GM12878 (cell line): ENCODE measurements around the gene DIP2C. TPM values are rescaled to one million over a fixed set of nuclear protein-coding genes. Genes with fewer than 3 reads are reported as not detected.

Source experiments
- ATAC-seq: fragments of 200-7000 bp; cut with Tn5 transposase; 3 replicates; pipeline ENCODE4 v1.9.1; 2020; ENCODE audit warnings: mild to moderate bottlenecking, moderate library complexity
- BruUV-seq: library from RNA; stranded (reverse); fragments of 400-500 nt; replicated peaks from 2 replicates; lab custom pipeline; 2021; lab: Mats Ljungman, UMichigan
- CTCF ChIA-PET: fragments of 300-600 bp; sonication (Branson Sonifier 250); formaldehyde crosslinking; extraction: SDS; loops from one replicate; lab custom pipeline; 2021; ENCODE audit warnings: inconsistent platforms; lab: Yijun Ruan, JAX
- POLR2A ChIA-PET: fragments of 350-600 bp; formaldehyde crosslinking; extraction: SDS; loops from one replicate; lab custom pipeline; 2021; ENCODE audit warnings: inconsistent platforms; lab: Charles Lee
- RAD21 ChIA-PET: fragments of 300-600 bp; sonication (Branson Sonifier 250); formaldehyde crosslinking; loops from one replicate; lab custom pipeline; 2023; ENCODE audit warnings: antibody characterized with exemption; ENCODE audit not compliant: unreplicated experiment; lab: Charles Lee
- SMC1A ChIA-PET: fragments of 300-600 bp; sonication (Branson Sonifier 250); formaldehyde crosslinking; loops from one replicate; lab custom pipeline; 2023; ENCODE audit not compliant: unreplicated experiment, uncharacterized antibody; lab: Charles Lee
- DNase-seq: peaks from one replicate; pipeline ENCODE4 v3.0.0-alpha.2; 2011; ENCODE audit warnings: low read depth, low spot score
- FAIRE-seq: peaks from 3 replicates; lab custom pipeline; 2011; peaks lifted over from hg19 to GRCh38; lab: Jason Lieb, UNC
- H2AFZ ChIP-seq: 2 replicates; pipeline ENCODE4 v1.6.0; 2011; ENCODE audit warnings: low read depth, low read length, control low read depth; ENCODE audit not compliant: control insufficient read depth
- H3K27ac ChIP-seq: 2 replicates; pipeline ENCODE4 v1.5.1; 2011; ENCODE audit warnings: control low read depth; ENCODE audit not compliant: control insufficient read depth, insufficient read depth
- H3K27me3 ChIP-seq, 2 experiments: replicated peaks in 1 of 2; 2 replicates each; pipeline versions ENCODE4 v1.6.0 to v1.6.1; 2011; ENCODE audit warnings: low read length in 1 of 2; ENCODE audit not compliant: control insufficient read depth in 2 of 2, insufficient read depth in 2 of 2
- H3K36me3 ChIP-seq, 2 experiments: 2 replicates each; pipeline ENCODE4 v1.5.1; 2011; ENCODE audit warnings: low read length in 1 of 2; ENCODE audit not compliant: control insufficient read depth in 2 of 2, insufficient read depth in 2 of 2
- H3K4me1 ChIP-seq: 2 replicates; pipeline ENCODE4 v1.6.1; 2011; ENCODE audit warnings: mild to moderate bottlenecking, low read length, moderate library complexity, mixed read lengths; ENCODE audit not compliant: control insufficient read depth, insufficient read depth
- H3K4me2 ChIP-seq: 2 replicates; pipeline ENCODE4 v1.6.0; 2011; ENCODE audit warnings: control low read depth; ENCODE audit not compliant: control insufficient read depth, insufficient read depth
- H3K4me3 ChIP-seq: fragments of 200-600 bp; sonication (generic); 2 replicates; pipeline ENCODE4 v1.5.1; 2016
- H3K79me2 ChIP-seq: 2 replicates; pipeline ENCODE4 v1.6.0; 2011; ENCODE audit warnings: low read length; ENCODE audit not compliant: control insufficient read depth, insufficient read depth
- H3K9ac ChIP-seq: 2 replicates; pipeline ENCODE4 v1.8.0; 2011; ENCODE audit warnings: low read length, control low read depth, mixed read lengths; ENCODE audit not compliant: control insufficient read depth, insufficient read depth
- H3K9me3 ChIP-seq: replicated peaks from 3 replicates; pipeline ENCODE4 v1.5.1; 2011; ENCODE audit warnings: mild to moderate bottlenecking, low read length; ENCODE audit not compliant: control insufficient read depth, insufficient read depth
- H4K20me1 ChIP-seq: 2 replicates; pipeline ENCODE4 v1.6.0; 2011; ENCODE audit not compliant: control insufficient read depth, insufficient read depth
- CBFB ChIP-seq: IDR thresholded peaks from 2 replicates; pipeline ENCODE4 v1.6.1; 2016; ENCODE audit warnings: antibody characterized with exemption, low read depth
- CHD4 ChIP-seq: fragments of 200-600 bp; sonication (generic); IDR thresholded peaks from 2 replicates; pipeline ENCODE4 v1.6.1; 2016; ENCODE audit warnings: mild to moderate bottlenecking
- EED ChIP-seq: sonication (generic); IDR thresholded peaks from 2 replicates; pipeline ENCODE4 v1.6.1; 2016; ENCODE audit warnings: antibody characterized with exemption, low read depth
- HDAC2 ChIP-seq: fragments of 200-600 bp; sonication (generic); IDR thresholded peaks from 2 replicates; pipeline ENCODE4 v1.6.1; 2017
- HDAC6 ChIP-seq: fragments of 200-600 bp; sonication (generic); IDR thresholded peaks from one replicate; pipeline ENCODE4 v1.8.0; 2017; ENCODE audit warnings: antibody characterized with exemption; ENCODE audit not compliant: unreplicated experiment
- IKZF1 ChIP-seq: fragments of 450-650 bp; conservative IDR thresholded peaks from 2 replicates; pipeline ENCODE4 v1.6.1; 2017; ENCODE audit warnings: antibody characterized with exemption, mild to moderate bottlenecking
- IRF4 ChIP-seq: IDR thresholded peaks from 2 replicates; pipeline ENCODE4 v1.6.1; 2011; ENCODE audit warnings: low read depth, low read length
- MTA2 ChIP-seq: fragments of 450-650 bp; IDR thresholded peaks from 2 replicates; pipeline ENCODE4 v1.6.1; 2016; ENCODE audit warnings: low read depth, mild to moderate bottlenecking, moderate library complexity
- MYC ChIP-seq: IDR thresholded peaks from 2 replicates; pipeline ENCODE4 v1.6.1; 2011; ENCODE audit warnings: mild to moderate bottlenecking, low read length, moderate library complexity, inconsistent platforms; ENCODE audit not compliant: insufficient read depth, insufficient replicate concordance, insufficient read length, severe bottlenecking
- NFYB ChIP-seq: IDR thresholded peaks from 2 replicates; pipeline ENCODE4 v1.6.1; 2011; ENCODE audit warnings: low read depth, mild to moderate bottlenecking, low read length, improper control_type of control experiment, moderate library complexity; ENCODE audit not compliant: insufficient read depth
- NR2C2 ChIP-seq: IDR thresholded peaks from 2 replicates; pipeline ENCODE4 v1.6.1; 2011; ENCODE audit warnings: borderline replicate concordance, low read depth; ENCODE audit not compliant: control insufficient read depth, insufficient read length
- POU2F2 ChIP-seq: IDR thresholded peaks from 3 replicates; pipeline ENCODE4 v1.6.1; 2011; ENCODE audit warnings: low read depth, mild to moderate bottlenecking, low read length, borderline replicate concordance
- SMC3 ChIP-seq: IDR thresholded peaks from 2 replicates; pipeline ENCODE4 v1.6.1; 2011; ENCODE audit warnings: low read length, improper control_type of control experiment, borderline replicate concordance
- TAF1 ChIP-seq: IDR thresholded peaks from 2 replicates; pipeline ENCODE4 v1.6.1; 2011; ENCODE audit warnings: mild to moderate bottlenecking, low read depth, low read length, borderline replicate concordance
- TCF12 ChIP-seq: IDR thresholded peaks from 2 replicates; pipeline ENCODE4 v1.6.1; 2011; ENCODE audit warnings: low read depth, mild to moderate bottlenecking, low read length
- TCF3 ChIP-seq: IDR thresholded peaks from 2 replicates; pipeline ENCODE4 v1.6.1; 2012; ENCODE audit warnings: low read depth, mild to moderate bottlenecking, low read length, borderline replicate concordance; ENCODE audit not compliant: insufficient read depth
- WGBS: methylation state at CpG from one replicate; pipeline ENCODE4 v1.1.6; 2016; ENCODE audit warnings: low lambda C conversion rate; ENCODE audit not compliant: insufficient replicate concordance, insufficient coverage; ENCODE audit errors: missing lambda C conversion rate; 5-methylcytosine and 5-hydroxymethylcytosine counted together
- in situ Hi-C: fragments of 300-500 bp; cut with MboI; formaldehyde crosslinking; loops from 9 replicates; pipeline ENCODE4 v1.14.3; 2018; ENCODE audit warnings: mixed read lengths
- intact Hi-C: fragments of 100-400 bp; cut with micrococcal nuclease; formaldehyde crosslinking; loops from one replicate; pipeline ENCODE4 v1.14.2; 2022; ENCODE audit not compliant: unreplicated experiment
- polyA plus RNA-seq, 11 experiments: library from polyadenylated mRNA; depleted of rRNA in 4 of 11; unstranded in 6 of 11; stranded (reverse) in 5 of 11; fragments of >200 nt; fragmentation: Nextera tagmentation in 4 of 11; fragmentation: Illumina TruSeq in 1 of 11; extraction: Ambion mirVana in 4 of 11; extraction: Trizol in 1 of 11; gene quantifications; 1 replicate in 1 of 11; 2 replicates in 10 of 11; pipeline versions ENCODE4 v1.2.1 to v1.2.3, GENCODE V29; 2011 to 2016; ENCODE audit warnings: inconsistent platforms in 2 of 11, missing spikeins in 2 of 11, low read depth in 1 of 11
- total RNA-seq, 4 experiments: library from RNA; depleted of rRNA in 3 of 4; stranded (reverse); fragments of >200 nt in 3 of 4; fragmentation: Illumina TruSeq in 1 of 4; extraction: Trizol in 1 of 4; gene quantifications; 2 replicates each; pipeline versions ENCODE4 v1.2.1 to v1.2.3, GENCODE V29; 2013 to 2021
- TF ChIP-seq, protein P1 (sequence below): fragments of 450-650 bp; IDR thresholded peaks from 2 replicates; pipeline ENCODE4 v1.6.1; 2016; ENCODE audit warnings: mild to moderate bottlenecking
- TF ChIP-seq, protein P2 (sequence below): fragments of 450-650 bp; conservative IDR thresholded peaks from 2 replicates; pipeline ENCODE4 v1.6.1; 2017; ENCODE audit warnings: mild to moderate bottlenecking, moderate library complexity
- TF ChIP-seq, protein P3 (sequence below): fragments of 150-350 bp; IDR thresholded peaks from 2 replicates; pipeline ENCODE4 v1.6.1; 2014; ENCODE audit warnings: mild to moderate bottlenecking, low read depth, low read length

The DIP2C gene
- total and polyA plus RNA-seq, 10 of the 15 experiments (the other 5 are each of a cell fraction or from before 2014, with no cell fraction given), result 0.01 to 0.10 (median 0.06) TPM

DNA sequence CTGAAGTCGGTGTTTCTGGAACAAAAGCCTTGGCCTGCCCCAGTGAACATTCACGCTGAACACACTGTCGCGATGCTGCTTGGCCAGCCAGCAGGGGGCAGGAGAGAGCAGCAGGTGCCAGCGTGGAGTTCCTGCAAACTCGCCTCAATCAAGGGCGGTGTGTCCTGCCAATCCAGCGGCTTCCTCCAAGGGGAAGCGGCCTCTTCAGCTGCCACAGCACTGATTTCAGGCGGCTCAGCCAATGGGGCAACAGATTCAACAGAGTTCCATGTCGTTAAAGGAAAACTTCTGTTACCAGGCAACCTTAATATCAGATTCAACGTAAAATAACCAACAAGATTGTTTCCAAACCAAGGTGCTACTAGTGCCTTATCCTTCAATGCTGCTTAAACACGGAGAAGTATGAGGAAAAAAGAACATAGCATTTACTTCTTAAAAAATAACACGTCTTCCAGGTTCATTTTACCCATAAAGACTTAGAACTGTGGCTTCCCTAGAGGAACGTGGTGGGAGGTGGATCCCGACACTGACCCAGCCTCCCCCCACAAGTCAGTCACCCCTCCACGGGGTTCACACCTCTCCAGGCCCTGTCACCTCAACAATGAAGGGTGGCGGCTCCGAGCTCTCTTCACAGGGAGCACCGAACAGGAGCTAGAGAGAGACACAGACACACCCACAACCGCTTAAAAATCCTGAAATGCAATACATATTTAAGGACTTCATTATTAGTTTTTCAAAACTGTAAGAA, 178.2 kb downstream of the DIP2C start (continued):
- TF ChIP-seq, protein P1, sequence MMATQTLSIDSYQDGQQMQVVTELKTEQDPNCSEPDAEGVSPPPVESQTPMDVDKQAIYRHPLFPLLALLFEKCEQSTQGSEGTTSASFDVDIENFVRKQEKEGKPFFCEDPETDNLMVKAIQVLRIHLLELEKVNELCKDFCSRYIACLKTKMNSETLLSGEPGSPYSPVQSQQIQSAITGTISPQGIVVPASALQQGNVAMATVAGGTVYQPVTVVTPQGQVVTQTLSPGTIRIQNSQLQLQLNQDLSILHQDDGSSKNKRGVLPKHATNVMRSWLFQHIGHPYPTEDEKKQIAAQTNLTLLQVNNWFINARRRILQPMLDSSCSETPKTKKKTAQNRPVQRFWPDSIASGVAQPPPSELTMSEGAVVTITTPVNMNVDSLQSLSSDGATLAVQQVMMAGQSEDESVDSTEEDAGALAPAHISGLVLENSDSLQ, result peak; percentile 54; the same call in 1 of the 2 replicates
- TF ChIP-seq SMC3 (peak; percentile 88), TCF12 (0 out of 2 replicates have a peak, but pooled peaks have one; percentile 38), NR2C2 (no peak), IKZF1 (no peak; the same call in 1 of the 2 replicates)

DNA sequence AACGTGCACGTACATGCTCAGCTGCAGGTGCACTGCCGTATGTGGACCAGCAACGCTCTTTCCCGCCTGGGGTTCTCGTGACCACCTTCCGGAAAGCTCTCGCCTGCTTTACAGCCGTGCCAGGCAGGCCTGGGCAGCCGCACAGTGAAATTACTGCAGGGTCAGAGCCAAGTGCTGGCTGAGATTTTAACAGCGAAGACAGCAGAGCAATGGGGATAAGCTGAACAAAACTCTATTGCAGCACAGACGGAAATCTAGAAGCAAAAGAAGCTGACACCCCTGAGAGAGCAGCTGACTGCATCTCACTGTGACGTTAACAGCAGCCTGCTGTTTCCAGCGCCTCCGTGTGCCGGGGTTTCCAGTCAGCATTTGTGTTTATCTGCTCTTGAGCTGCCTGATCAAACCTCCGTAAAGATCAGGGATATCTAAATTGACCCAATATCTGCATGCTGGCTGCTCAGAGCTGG, 179.0 kb downstream of the DIP2C start:
- intact Hi-C loops, result loop anchor here (5.0 to 10.0 kb wide), 2 partner anchors 333 to 564 kb away; no protein-coding TSS in a partner anchor
- CTCF ChIA-PET, result interaction anchor here (0.5 to 1.1 kb wide), 3 partner anchors 17 to 877 kb away, joined by 3 to 4 read pairs (median 3); no protein-coding TSS in a partner anchor
- no peak for TF ChIP-seq POU2F2
- no peak for TF ChIP-seq IRF4
- TF ChIP-seq MYC, result no peak
- TF ChIP-seq HDAC2, result no peak
- TF ChIP-seq TCF3, result no peak
- no peak for TF ChIP-seq EED
- TF ChIP-seq, protein P2, sequence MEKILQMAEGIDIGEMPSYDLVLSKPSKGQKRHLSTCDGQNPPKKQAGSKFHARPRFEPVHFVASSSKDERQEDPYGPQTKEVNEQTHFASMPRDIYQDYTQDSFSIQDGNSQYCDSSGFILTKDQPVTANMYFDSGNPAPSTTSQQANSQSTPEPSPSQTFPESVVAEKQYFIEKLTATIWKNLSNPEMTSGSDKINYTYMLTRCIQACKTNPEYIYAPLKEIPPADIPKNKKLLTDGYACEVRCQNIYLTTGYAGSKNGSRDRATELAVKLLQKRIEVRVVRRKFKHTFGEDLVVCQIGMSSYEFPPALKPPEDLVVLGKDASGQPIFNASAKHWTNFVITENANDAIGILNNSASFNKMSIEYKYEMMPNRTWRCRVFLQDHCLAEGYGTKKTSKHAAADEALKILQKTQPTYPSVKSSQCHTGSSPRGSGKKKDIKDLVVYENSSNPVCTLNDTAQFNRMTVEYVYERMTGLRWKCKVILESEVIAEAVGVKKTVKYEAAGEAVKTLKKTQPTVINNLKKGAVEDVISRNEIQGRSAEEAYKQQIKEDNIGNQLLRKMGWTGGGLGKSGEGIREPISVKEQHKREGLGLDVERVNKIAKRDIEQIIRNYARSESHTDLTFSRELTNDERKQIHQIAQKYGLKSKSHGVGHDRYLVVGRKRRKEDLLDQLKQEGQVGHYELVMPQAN, result no peak
- no peak for TF ChIP-seq HDAC6
- no peak for TF ChIP-seq NFYB
- TF ChIP-seq, protein P3, sequence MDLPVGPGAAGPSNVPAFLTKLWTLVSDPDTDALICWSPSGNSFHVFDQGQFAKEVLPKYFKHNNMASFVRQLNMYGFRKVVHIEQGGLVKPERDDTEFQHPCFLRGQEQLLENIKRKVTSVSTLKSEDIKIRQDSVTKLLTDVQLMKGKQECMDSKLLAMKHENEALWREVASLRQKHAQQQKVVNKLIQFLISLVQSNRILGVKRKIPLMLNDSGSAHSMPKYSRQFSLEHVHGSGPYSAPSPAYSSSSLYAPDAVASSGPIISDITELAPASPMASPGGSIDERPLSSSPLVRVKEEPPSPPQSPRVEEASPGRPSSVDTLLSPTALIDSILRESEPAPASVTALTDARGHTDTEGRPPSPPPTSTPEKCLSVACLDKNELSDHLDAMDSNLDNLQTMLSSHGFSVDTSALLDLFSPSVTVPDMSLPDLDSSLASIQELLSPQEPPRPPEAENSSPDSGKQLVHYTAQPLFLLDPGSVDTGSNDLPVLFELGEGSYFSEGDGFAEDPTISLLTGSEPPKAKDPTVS, result no peak
- TF ChIP-seq CHD4, result no peak
- no peak for TF ChIP-seq TAF1
- TF ChIP-seq CBFB, result no peak
- TF ChIP-seq MTA2, result no peak

More for the DNA sequence above, 179.0 kb downstream of the DIP2C start:
- H3K4me3 ChIP-seq, result no peak overlapping the region
- DNase-seq (no peak), ATAC-seq (no peak), FAIRE-seq (no peak)
- H3K27ac ChIP-seq, result no peak overlapping the region
- H3K9me3 ChIP-seq, result no peaks in the 10 kb centered on the region; the same call in 2 of the 3 replicates
- H3K27me3 ChIP-seq, result no peaks in the 10 kb centered on the region
- 62% methylated on average over 17 of the region's 17 CpGs for WGBS
- in situ Hi-C loops, result no loop called here
- POLR2A ChIA-PET, result no interaction called here
- RAD21 ChIA-PET, result interaction anchor here (0.6 kb wide), 1 partner anchor 300 kb away, joined by 3 read pairs; no protein-coding TSS in a partner anchor
- no peak overlapping the region for H2AFZ ChIP-seq
- no peak overlapping the region for H3K9ac ChIP-seq
- peaks cover 11% of the 10 kb centered on the region for H3K4me1 ChIP-seq
- no peak overlapping the region for H3K4me2 ChIP-seq
- no peaks in the 10 kb centered on the region for H4K20me1 ChIP-seq
- no peaks in the 10 kb centered on the region for H3K79me2 ChIP-seq
- BruUV-seq, result no TSS peak
- no peaks in the 10 kb centered on the region for H3K36me3 ChIP-seq
- SMC1A ChIA-PET, result interaction anchor here (0.6 kb wide), 1 partner anchor 617 kb away, joined by 4 read pairs; no protein-coding TSS in a partner anchor
